ENCODE data around the gene ISM1.

Gene ISM1

DNA sequence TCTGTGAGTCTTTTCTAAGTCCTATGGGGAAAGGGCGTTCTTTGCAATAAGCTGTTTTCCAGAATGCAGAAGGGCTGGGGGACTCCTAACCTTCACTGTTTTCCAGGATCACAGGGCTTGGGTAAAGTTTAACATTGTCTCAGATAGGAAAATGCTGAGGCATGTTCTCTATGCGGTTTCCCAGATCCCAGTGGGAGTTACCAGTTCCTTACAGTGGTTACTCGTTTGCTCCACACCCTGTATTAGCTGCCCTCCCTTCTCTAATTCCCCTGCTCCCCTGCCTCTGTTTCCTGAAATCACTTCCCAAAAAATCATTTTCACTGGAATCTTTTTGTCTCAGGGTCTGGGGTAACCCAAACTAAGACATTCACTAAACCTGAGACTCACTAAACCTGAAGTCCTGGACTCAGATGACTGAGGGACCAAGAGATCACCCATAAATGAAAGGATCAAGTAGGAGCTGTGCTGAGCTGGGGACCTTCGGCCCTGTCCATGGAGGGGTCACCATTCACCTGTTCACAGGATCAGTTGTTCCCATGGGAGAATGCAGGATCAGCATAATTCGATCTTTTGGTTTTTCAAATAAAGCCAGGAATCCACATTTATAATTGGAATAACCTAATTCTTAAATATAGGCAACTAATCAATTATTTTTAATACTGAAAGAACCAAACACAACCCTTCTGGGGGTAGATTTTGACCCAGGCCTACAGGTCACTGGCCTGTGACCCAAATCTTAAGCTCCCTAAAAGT lies 76.2 kb downstream of the ISM1 start:
- no peak for ATAC-seq (ENCODE audit: insufficient read depth, low read depth)
- H3K4me1 ChIP-seq (ENCODE audit: insufficient read depth, low read length), result no peaks in the 10 kb centered on the region
- no peaks in the 10 kb centered on the region for H3K79me2 ChIP-seq (ENCODE audit: insufficient read depth, low read length)
- H3K4me2 ChIP-seq (ENCODE audit: insufficient read depth, low read length), result no peak overlapping the region
- H3K9ac ChIP-seq (ENCODE audit: low read depth, low read length), result no peak overlapping the region
- no peaks in the 10 kb centered on the region for H3K9me3 ChIP-seq (ENCODE audit: insufficient read depth, low read length, severe bottlenecking)
- no peak overlapping the region for H2AFZ ChIP-seq (ENCODE audit: low read depth, low read length)
- TF ChIP-seq EZH2 (IDR thresholded peaks at IDR 0.05; ENCODE audit: borderline replicate concordance, low read depth, low read length, severe bottlenecking), result no peak
- TF ChIP-seq, protein P1, sequence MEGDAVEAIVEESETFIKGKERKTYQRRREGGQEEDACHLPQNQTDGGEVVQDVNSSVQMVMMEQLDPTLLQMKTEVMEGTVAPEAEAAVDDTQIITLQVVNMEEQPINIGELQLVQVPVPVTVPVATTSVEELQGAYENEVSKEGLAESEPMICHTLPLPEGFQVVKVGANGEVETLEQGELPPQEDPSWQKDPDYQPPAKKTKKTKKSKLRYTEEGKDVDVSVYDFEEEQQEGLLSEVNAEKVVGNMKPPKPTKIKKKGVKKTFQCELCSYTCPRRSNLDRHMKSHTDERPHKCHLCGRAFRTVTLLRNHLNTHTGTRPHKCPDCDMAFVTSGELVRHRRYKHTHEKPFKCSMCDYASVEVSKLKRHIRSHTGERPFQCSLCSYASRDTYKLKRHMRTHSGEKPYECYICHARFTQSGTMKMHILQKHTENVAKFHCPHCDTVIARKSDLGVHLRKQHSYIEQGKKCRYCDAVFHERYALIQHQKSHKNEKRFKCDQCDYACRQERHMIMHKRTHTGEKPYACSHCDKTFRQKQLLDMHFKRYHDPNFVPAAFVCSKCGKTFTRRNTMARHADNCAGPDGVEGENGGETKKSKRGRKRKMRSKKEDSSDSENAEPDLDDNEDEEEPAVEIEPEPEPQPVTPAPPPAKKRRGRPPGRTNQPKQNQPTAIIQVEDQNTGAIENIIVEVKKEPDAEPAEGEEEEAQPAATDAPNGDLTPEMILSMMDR (IDR thresholded peaks at IDR 0.05; ENCODE audit: borderline replicate concordance, extremely low read depth, low read length, poor library complexity, severe bottlenecking), result no peak
- H3K27me3 ChIP-seq (ENCODE audit: insufficient read depth, low read length, poor library complexity), result no peaks in the 10 kb centered on the region
- H3K36me3 ChIP-seq (ENCODE audit: insufficient read depth, low read length), result peaks cover 21% of the 10 kb centered on the region
- no peak overlapping the region for H3K27ac ChIP-seq (ENCODE audit: low read length)
- no peaks in the 10 kb centered on the region for H4K20me1 ChIP-seq (ENCODE audit: insufficient read depth, low read length)
- no peak overlapping the region for H3K4me3 ChIP-seq (ENCODE audit: low read depth in 1 of 2, low read length in 2 of 2)
- no peak for DNase-seq

DNA sequence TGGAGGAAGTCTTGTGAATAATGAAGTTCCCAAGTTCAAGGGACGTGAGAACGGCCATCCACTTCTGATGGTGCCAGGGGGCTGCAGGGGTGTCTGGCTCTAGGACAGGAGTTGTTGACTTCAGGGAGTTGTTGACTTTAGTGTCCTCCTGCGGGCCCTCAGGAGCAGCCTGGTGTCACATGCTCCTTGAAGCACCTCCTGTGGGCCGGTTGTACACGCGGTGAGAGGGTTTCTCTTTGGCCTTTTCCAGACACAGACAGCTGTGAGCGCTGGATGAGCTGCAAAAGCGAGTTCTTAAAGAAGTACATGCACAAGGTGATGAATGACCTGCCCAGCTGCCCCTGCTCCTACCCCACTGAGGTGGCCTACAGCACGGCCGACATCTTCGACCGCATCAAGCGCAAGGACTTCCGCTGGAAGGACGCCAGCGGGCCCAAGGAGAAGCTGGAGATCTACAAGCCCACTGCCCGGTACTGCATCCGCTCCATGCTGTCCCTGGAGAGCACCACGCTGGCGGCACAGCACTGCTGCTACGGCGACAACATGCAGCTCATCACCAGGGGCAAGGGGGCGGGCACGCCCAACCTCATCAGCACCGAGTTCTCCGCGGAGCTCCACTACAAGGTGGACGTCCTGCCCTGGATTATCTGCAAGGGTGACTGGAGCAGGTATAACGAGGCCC lies 77.8 kb downstream of the ISM1 start:
- H3K36me3 ChIP-seq (ENCODE audit: insufficient read depth, low read length), result peaks cover 26% of the 10 kb centered on the region
- ATAC-seq (ENCODE audit: insufficient read depth, low read depth) (no peak), DNase-seq (no peak)
- H3K4me2 ChIP-seq (ENCODE audit: insufficient read depth, low read length), result no peak overlapping the region
- H3K79me2 ChIP-seq (ENCODE audit: insufficient read depth, low read length), result no peaks in the 10 kb centered on the region
- no peak overlapping the region for H2AFZ ChIP-seq (ENCODE audit: low read depth, low read length)
- H3K4me3 ChIP-seq (ENCODE audit: low read depth in 1 of 2, low read length in 2 of 2), result no peak overlapping the region
- no peaks in the 10 kb centered on the region for H3K27me3 ChIP-seq (ENCODE audit: insufficient read depth, low read length, poor library complexity)
- H4K20me1 ChIP-seq (ENCODE audit: insufficient read depth, low read length), result no peaks in the 10 kb centered on the region
- TF ChIP-seq, protein P1 (IDR thresholded peaks at IDR 0.05; ENCODE audit: borderline replicate concordance, extremely low read depth, low read length, poor library complexity, severe bottlenecking), result no peak
- no peak for TF ChIP-seq EZH2 (IDR thresholded peaks at IDR 0.05; ENCODE audit: borderline replicate concordance, low read depth, low read length, severe bottlenecking)
- no peak overlapping the region for H3K27ac ChIP-seq (ENCODE audit: low read length)
- H3K9ac ChIP-seq (ENCODE audit: low read depth, low read length), result no peak overlapping the region
- H3K9me3 ChIP-seq (ENCODE audit: insufficient read depth, low read length, severe bottlenecking), result peaks cover 2% of the 10 kb centered on the region
- H3K4me1 ChIP-seq (ENCODE audit: insufficient read depth, low read length), result no peaks in the 10 kb centered on the region

DNA sequence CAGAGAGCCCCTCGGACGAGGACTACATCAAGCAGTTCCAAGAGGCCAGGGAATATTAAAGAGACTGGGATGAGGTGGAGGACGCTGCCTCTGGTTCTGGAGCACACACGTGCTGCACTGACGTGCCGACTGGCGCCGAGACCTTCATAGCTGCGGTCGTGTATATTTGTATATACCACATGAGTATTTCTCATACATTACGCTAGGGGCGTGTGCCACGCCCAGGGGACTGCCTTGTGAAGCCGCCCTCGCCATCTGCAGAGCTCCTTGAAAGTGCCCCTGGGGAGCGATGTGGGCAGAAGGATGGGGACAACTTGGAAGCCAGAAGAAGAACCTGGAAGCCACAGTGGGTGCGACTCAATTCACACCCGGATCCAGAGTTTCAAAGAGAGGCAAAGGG lies 78.3 kb downstream of the ISM1 start:
- no peak for DNase-seq
- peaks cover 5% of the 10 kb centered on the region for H3K9me3 ChIP-seq (ENCODE audit: insufficient read depth, low read length, severe bottlenecking)
- H3K4me1 ChIP-seq (ENCODE audit: insufficient read depth, low read length), result no peaks in the 10 kb centered on the region
- no peaks in the 10 kb centered on the region for H3K27me3 ChIP-seq (ENCODE audit: insufficient read depth, low read length, poor library complexity)
- no peak overlapping the region for H3K27ac ChIP-seq (ENCODE audit: low read length)
- no peak overlapping the region for H2AFZ ChIP-seq (ENCODE audit: low read depth, low read length)
- H3K9ac ChIP-seq (ENCODE audit: low read depth, low read length), result no peak overlapping the region
- peaks cover 29% of the 10 kb centered on the region for H3K36me3 ChIP-seq (ENCODE audit: insufficient read depth, low read length)
- no peak overlapping the region for H3K4me2 ChIP-seq (ENCODE audit: insufficient read depth, low read length)
- TF ChIP-seq EZH2 (IDR thresholded peaks at IDR 0.05; ENCODE audit: borderline replicate concordance, low read depth, low read length, severe bottlenecking), result no peak
- TF ChIP-seq, protein P1 (IDR thresholded peaks at IDR 0.05; ENCODE audit: borderline replicate concordance, extremely low read depth, low read length, poor library complexity, severe bottlenecking), result no peak
- no peaks in the 10 kb centered on the region for H3K79me2 ChIP-seq (ENCODE audit: insufficient read depth, low read length)
- H4K20me1 ChIP-seq (ENCODE audit: insufficient read depth, low read length), result no peaks in the 10 kb centered on the region
- no peak for ATAC-seq (ENCODE audit: insufficient read depth, low read depth)
- no peak overlapping the region for H3K4me3 ChIP-seq (ENCODE audit: low read depth in 1 of 2, low read length in 2 of 2)
